Fibroblast of pulmonary artery (primary cell): ENCODE data around the gene PRSS2.
"Not testable (repeated sequence)": the region's sequence is repeated elsewhere in the genome, so short reads cannot be mapped to it uniquely, and the experiment has no call there.

Source experiments
- DNase-seq: peaks from one replicate; pipeline ENCODE4 v3.0.0-alpha.2; 2010; ENCODE audit warnings: low read depth
- H3K4me3 ChIP-seq: replicated peaks from 2 replicates; pipeline ENCODE4 v1.5.1; 2011; ENCODE audit warnings: low read depth, mild to moderate bottlenecking, control low read depth, low read length, moderate library complexity
- TF ChIP-seq, protein P1 (sequence below): IDR thresholded peaks from 2 replicates; pipeline ENCODE4 v1.5.1; 2011; ENCODE audit warnings: mild to moderate bottlenecking, control low read depth, low read length, inconsistent platforms; ENCODE audit errors: missing control alignments

PRSS2 gene

DNA sequence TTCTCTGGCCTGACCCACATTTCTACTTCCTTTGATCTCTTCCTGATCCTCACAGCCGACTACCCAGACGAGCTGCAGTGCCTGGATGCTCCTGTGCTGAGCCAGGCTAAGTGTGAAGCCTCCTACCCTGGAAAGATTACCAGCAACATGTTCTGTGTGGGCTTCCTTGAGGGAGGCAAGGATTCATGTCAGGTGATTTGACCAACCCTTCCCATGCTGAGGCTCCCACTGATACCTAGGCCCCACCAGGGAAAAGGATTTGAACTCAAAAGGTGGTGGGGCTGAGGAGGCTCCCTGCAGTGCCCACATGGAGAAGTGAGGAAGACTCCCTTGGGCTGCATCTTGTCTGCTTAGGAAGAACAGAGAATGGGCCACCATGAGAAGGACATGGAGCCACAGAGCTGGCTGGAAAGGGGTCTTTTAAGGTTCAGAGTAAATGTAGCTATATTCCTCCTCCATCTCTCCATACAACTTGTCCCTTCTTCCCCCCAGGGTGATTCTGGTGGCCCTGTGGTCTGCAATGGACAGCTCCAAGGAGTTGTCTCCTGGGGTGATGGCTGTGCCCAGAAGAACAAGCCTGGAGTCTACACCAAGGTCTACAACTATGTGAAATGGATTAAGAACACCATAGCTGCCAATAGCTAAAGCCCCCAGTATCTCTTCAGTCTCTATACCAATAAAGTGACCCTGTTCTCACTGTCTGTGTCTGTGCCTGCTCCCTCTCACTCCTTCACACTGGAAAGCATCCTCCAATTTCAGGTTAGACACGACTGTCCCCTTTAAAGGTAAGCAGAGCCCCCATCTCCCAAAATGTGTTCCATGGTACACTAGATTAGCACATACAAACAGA lies 18.2 kb upstream of the PRSS2 start:
- TF ChIP-seq, protein P1, sequence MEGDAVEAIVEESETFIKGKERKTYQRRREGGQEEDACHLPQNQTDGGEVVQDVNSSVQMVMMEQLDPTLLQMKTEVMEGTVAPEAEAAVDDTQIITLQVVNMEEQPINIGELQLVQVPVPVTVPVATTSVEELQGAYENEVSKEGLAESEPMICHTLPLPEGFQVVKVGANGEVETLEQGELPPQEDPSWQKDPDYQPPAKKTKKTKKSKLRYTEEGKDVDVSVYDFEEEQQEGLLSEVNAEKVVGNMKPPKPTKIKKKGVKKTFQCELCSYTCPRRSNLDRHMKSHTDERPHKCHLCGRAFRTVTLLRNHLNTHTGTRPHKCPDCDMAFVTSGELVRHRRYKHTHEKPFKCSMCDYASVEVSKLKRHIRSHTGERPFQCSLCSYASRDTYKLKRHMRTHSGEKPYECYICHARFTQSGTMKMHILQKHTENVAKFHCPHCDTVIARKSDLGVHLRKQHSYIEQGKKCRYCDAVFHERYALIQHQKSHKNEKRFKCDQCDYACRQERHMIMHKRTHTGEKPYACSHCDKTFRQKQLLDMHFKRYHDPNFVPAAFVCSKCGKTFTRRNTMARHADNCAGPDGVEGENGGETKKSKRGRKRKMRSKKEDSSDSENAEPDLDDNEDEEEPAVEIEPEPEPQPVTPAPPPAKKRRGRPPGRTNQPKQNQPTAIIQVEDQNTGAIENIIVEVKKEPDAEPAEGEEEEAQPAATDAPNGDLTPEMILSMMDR, result no peak
- DNase-seq, result no peak
- no peak overlapping the region for H3K4me3 ChIP-seq

DNA sequence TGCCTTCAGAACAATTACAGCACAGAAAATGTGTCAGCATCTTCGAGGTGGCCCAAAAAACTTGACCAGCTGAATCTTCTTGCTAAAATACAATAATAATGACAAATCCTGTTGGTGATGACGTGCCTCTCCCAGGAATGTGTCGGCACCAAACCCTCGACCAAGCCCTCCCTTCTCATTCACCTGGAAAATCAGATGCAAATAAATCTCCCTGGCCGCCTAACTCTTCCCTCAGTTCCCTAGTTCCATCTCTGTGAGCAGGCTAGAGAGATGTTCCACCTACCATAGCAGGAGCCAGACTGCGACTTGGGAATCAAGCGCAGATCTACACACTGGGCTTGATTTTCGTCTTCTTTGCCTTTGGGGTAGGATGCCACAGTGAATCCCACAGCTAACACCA lies 17.4 kb upstream of the PRSS2 start:
- TF ChIP-seq, protein P1, result no peak
- DNase-seq, result no peak

DNA sequence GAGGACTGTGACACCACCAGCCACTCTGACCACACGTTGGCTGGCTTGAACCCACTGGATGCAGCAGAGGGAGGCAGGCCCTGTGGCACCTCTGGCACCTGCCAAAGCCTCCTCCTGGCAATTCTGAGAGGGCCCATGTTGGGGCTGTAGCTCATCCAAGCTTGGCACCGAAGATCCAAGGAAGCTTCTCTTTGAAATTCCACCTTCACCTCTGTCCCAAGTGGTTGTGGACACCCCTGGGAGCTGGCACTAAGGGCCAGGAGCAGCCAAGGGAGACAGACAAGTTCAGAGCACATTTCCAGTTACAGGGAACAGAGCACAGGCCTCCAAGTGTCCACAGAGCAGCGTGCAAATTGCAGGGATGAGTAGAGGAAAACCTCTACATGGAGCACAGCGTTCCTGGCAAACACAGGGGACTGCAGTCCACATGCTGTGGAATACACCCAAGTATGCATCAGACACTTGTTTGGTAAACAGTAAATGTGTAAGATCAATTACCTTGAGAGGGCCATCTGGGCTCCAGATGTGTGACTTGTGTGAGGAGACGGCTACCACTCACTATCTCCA lies 16.8 kb upstream of the PRSS2 start:
- DNase-seq, H3K4me3 ChIP-seq: not testable (repeated sequence)

More for the DNA sequence above, 17.4 kb upstream of the PRSS2 start:
- no peak overlapping the region for H3K4me3 ChIP-seq

DNA sequence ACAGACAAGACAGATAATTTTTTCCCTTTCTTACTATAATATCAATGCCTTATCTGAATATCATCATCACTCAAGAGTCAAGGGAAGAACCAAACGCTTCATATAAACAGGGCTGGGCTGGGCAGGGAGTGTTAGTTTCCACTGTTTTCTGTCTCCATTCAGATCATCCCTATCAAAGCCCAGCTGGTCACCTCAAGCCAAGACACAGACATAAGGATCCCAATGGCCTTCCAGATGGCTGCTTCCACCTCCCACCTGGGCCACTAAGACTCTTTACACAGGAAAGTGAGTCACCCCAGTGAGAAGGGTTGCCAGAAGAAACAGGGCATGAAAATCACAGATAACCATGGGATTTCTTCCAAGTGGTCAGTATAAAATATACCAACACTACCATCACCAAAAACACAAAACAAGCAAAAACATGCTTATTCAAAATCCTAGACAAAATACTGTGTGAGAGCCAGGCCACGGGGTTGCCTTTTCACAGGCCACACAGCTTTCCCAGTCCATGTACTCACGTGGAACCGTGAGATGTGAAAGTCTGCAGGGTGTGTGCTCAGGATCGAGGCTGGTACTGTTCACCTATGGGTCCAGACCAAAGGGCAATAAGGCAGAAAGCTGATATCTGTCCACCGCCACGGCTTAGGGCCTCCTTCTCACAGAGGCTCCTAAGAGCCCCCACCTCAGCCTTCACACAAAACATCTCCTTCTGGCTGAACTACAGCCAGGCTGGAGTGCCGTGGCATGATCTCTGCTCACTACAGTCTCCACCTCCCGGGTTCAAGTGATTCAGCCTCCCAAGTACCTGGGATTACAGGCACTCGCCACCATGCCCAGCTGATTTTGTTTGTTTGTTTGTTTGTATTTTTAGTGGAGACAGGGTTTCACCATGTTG lies 15.8 kb upstream of the PRSS2 start:
- no peak overlapping the region for H3K4me3 ChIP-seq
- TF ChIP-seq, protein P1, result no peak
- DNase-seq, result no peak

DNA sequence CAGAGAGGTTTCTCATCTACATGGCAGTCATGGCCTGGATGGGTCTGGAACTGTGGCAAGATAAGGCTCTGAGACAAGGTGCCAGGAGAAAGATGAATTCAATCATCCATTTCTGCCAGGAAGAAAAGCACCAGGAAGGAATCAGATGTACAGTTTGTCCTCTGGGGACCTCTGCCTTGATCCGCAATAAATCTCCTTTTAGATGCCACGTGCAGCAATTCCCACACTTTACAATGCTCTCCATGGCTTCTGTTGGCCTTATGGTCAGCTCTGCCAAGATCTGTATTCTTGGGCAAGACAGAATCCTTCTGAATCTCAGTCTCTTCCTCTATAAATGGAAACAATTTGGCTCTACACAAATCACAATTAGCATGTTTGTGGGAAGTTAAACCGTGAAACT lies 12.5 kb upstream of the PRSS2 start:
- not testable (repeated sequence) for H3K4me3 ChIP-seq

DNA sequence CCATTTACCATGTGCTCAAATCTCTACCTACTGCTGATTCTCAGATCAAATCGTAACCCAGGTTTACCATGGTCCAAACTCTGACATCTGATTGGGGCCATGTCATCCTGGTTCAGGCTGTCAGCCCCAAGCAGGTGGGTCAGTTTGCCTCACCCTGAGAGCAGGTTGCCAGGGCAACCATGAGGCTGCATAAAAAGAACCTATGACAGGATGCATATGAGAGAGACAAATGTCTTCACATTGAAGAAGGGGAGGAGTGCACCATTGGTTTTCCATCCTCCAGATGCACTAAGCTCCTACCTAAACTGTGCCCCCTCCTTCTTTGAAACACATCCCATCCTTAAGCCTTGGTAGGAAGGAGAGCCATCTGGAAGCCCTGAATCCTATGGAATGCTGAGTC lies 11.3 kb upstream of the PRSS2 start:
- TF ChIP-seq, protein P1, result no peak
- no peak overlapping the region for H3K4me3 ChIP-seq
- DNase-seq, result no peak

More for the DNA sequence above, 12.5 kb upstream of the PRSS2 start:
- DNase-seq, result not testable (repeated sequence)

DNA sequence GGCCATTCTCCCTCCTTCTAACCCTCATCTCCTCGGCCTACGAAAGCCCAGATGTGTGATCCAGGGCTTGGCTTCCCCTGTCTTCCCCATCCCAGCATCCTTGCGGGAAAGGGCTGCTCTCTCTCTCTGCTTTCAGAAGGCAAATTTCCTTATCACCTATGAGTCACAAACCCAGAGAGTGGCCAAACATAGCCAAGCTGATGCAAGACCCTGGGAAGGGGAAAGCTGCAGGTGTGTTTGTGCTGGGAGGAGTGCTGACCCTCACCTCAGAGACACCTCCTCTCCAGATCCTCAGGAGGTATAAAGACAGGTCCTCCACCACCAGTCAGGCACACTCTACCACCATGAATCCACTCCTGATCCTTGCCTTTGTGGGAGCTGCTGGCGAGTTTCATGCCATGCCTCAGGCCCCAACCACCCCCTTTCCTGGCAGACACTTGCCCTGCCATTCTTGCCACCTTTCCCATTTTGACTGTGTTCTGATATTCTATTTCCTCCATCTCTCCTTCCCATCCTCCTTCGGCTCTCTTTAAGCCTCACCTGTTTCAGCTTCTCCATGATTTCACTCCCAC lies 10.6 kb upstream of the PRSS2 start:
- no peak overlapping the region for H3K4me3 ChIP-seq
- TF ChIP-seq, protein P1, result no peak
- peak; percentile 21 for DNase-seq

DNA sequence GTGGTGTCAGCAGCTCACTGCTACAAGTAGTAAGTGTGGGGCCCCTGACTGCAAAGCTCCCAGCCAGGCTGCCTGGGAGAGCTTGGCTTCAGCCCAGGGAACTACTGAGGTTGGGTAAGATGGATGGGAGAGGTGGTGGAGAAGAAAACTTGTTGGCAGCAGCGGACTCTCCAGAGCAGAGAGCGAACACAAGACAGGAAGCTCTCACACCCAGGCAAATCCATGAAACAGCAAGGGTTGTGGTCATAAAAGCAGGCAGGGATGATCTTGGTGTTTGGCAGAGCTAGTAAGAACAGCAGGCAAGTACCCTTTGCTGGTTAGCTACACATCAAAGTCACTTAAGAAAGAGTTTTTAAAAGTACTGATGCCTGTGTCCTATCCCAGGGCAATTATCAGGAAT lies 9.2 kb upstream of the PRSS2 start:
- not testable (repeated sequence) for H3K4me3 ChIP-seq
- peak; percentile 23 for DNase-seq
